Vagina (tissue), 2 donors: ENCODE measurements around the gene BMPR1A. TPM values are rescaled to one million over a fixed set of nuclear protein-coding genes. Genes with fewer than 3 reads are reported as not detected.
A peak's percentile ranks its signal among the peaks of the same experiment; 100 is the strongest.

Experiments
- DNase-seq, 2 donors: peaks; one replicate each; pipeline ENCODE4 v3.0.0-alpha.2; 2017; ENCODE audit errors: extremely low spot score in 2 of 2
- H3K27ac ChIP-seq: fragments of 200-600 bp; sonication (generic); one replicate; pipeline ENCODE4 v1.5.1; 2019
- H3K27me3 ChIP-seq: fragments of 200-600 bp; sonication (generic); one replicate; pipeline ENCODE4 v1.5.1; 2019
- H3K36me3 ChIP-seq, 2 donors: fragments of 200-600 bp; sonication (generic); one replicate each; pipeline ENCODE4 v1.5.1; 2017 to 2019
- H3K4me1 ChIP-seq: fragments of 200-600 bp; sonication (generic); one replicate; pipeline ENCODE4 v1.5.1; 2019
- H3K4me3 ChIP-seq, 2 donors: fragments of 200-600 bp; sonication (generic); 1 replicate in 1 of 2; 2 replicates in 1 of 2; pipeline ENCODE4 v1.5.1; 2016 to 2019
- H3K9me3 ChIP-seq: fragments of 200-600 bp; sonication (generic); one replicate; pipeline ENCODE4 v1.5.1; 2019
- CTCF ChIP-seq, 3 experiments: fragments of 450-650 bp in 2 of 3; fragments of 200-600 bp in 1 of 3; sonication (generic) in 1 of 3; IDR thresholded peaks; one replicate each; pipeline ENCODE4 v1.5.1; 2017 to 2019; ENCODE audit warnings: antibody characterized with exemption in 3 of 3, mild to moderate bottlenecking in 2 of 3, moderate library complexity in 2 of 3
- POLR2A ChIP-seq, 2 donors: fragments of 450-650 bp; IDR thresholded peaks; one replicate each; pipeline ENCODE4 v1.6.1; 2017; ENCODE audit warnings: antibody characterized with exemption in 2 of 2, mild to moderate bottlenecking in 2 of 2, moderate library complexity in 2 of 2
- POLR2AphosphoS5 ChIP-seq, 2 donors: sonication (generic); formaldehyde crosslinking; IDR thresholded peaks; one replicate each; pipeline ENCODE4 v1.9.0; 2017; ENCODE audit warnings: antibody characterized with exemption in 2 of 2, mild to moderate bottlenecking in 2 of 2, low read depth in 1 of 2; ENCODE audit not compliant: insufficient read depth in 1 of 2
- intact Hi-C: fragments of 100-400 bp; cut with DNase I; formaldehyde crosslinking; loops from one replicate; pipeline ENCODE4 v1.15.1; 2023
- total RNA-seq: library from RNA; depleted of rRNA; stranded (reverse); fragments of >200 nt; gene quantifications from one replicate; pipeline ENCODE4 v1.2.3, GENCODE V29; 2016

BMPR1A gene
- total RNA-seq, 1 donor from 2014 or later, result 33.1 TPM

- H3K36me3 ChIP-seq, result no peaks in the 10 kb centered on the region
- peak overlapping the region; percentile 94 for H3K27ac ChIP-seq
- no peaks in the 10 kb centered on the region for H3K27me3 ChIP-seq
- DNase-seq, result no peak
- H3K9me3 ChIP-seq, result no peaks in the 10 kb centered on the region
- TF ChIP-seq POLR2AphosphoS5 (IDR thresholded peaks at IDR 0.05; ENCODE audit: insufficient read depth in 1 of 2, low read depth in 1 of 2) (peak in 1 of 2 donors; percentile 54), CTCF (IDR thresholded peaks at IDR 0.05) (peak in 1 of 3 experiments; percentile 22), POLR2A (IDR thresholded peaks at IDR 0.05) (peak in 1 of 2 donors; percentile 8)
- intact Hi-C loops, result loop anchor here (5.0 kb wide), 1 partner anchor 45 kb away; no protein-coding TSS in a partner anchor
- H3K4me1 ChIP-seq, result peaks cover 32% of the 10 kb centered on the region
- H3K4me3 ChIP-seq, result peak overlapping the region; percentile 76 to 83
These were observed 924 bp downstream of the BMPR1A start for GRCh38 chr10:86757113-86757972.

- H3K4me1 ChIP-seq, result peaks cover 36% of the 10 kb centered on the region
- H3K27ac ChIP-seq, result peak overlapping the region; percentile 94
- H3K9me3 ChIP-seq, result no peaks in the 10 kb centered on the region
- H3K4me3 ChIP-seq, result peak overlapping the region; percentile 76 to 83
- H3K36me3 ChIP-seq, result no peaks in the 10 kb centered on the region
- intact Hi-C loops, result loop anchor here (5.0 kb wide), 1 partner anchor 46 kb away; no protein-coding TSS in a partner anchor
- no peak for DNase-seq
- no peak for TF ChIP-seq POLR2A (IDR thresholded peaks at IDR 0.05)
- no peak for TF ChIP-seq CTCF (IDR thresholded peaks at IDR 0.05)
- TF ChIP-seq POLR2AphosphoS5 (IDR thresholded peaks at IDR 0.05; ENCODE audit: insufficient read depth in 1 of 2, low read depth in 1 of 2), result no peak
- H3K27me3 ChIP-seq, result no peaks in the 10 kb centered on the region
These were observed 2.0 kb downstream of the BMPR1A start for GRCh38 chr10:86758189-86759072.

GRCh38 chr10:86759073-86759672 lies 2.8 kb downstream of the BMPR1A start:
- H3K4me3 ChIP-seq, result peak overlapping the region; percentile 76 to 83
- peak overlapping the region; percentile 25 for H3K27ac ChIP-seq
- intact Hi-C loops, result loop anchor here (5.0 kb wide), 1 partner anchor 47 kb away; no protein-coding TSS in a partner anchor
- peaks cover 36% of the 10 kb centered on the region for H3K4me1 ChIP-seq
- H3K27me3 ChIP-seq, result no peaks in the 10 kb centered on the region
- no peaks in the 10 kb centered on the region for H3K36me3 ChIP-seq
- no peaks in the 10 kb centered on the region for H3K9me3 ChIP-seq
- no peak for DNase-seq
- no peak for TF ChIP-seq CTCF (IDR thresholded peaks at IDR 0.05)

GRCh38 chr10:86763404-86763803 lies 7.0 kb downstream of the BMPR1A start:
- intact Hi-C loops, result no loop called here
- H3K36me3 ChIP-seq, result no peaks in the 10 kb centered on the region
- H3K4me1 ChIP-seq, result peaks cover 32% of the 10 kb centered on the region
- H3K9me3 ChIP-seq, result no peaks in the 10 kb centered on the region
- no peaks in the 10 kb centered on the region for H3K27me3 ChIP-seq
- TF ChIP-seq POLR2AphosphoS5 (IDR thresholded peaks at IDR 0.05; ENCODE audit: insufficient read depth in 1 of 2, low read depth in 1 of 2) (no peak), CTCF (IDR thresholded peaks at IDR 0.05) (no peak), POLR2A (IDR thresholded peaks at IDR 0.05) (no peak)
- H3K27ac ChIP-seq, result no peak overlapping the region
- no peak for DNase-seq
- no peak overlapping the region for H3K4me3 ChIP-seq
